Activated T-cell treated with anti-CD3 and anti-CD28 coated beads, Interleukin-2, amount 50 U/mL, for 72 hours (primary cell): ENCODE data around the gene SYCP1. TPM values are rescaled to one million over a fixed set of nuclear protein-coding genes. Genes with fewer than 3 reads are reported as not detected.

Source experiments
- ATAC-seq, 2 donors: fragments of 150-1000 bp; cut with Tn5 transposase; replicated peaks in 1 of 2; 2 replicates each; pipeline ENCODE4 v1.10.0; 2021; ENCODE audit warnings: moderate library complexity in 2 of 2, mild to moderate bottlenecking in 1 of 2
- DNase-seq, 2 donors: peaks; one replicate each; pipeline ENCODE4 v3.0.0; 2021 to 2022; ENCODE audit warnings: mixed read lengths in 1 of 2
- H3K27ac Mint-ChIP-seq: one replicate; pipeline ENCODE4 v1.8.0; 2022; ENCODE audit warnings: mild to moderate bottlenecking, moderate library complexity, mixed read lengths
- H3K27me3 Mint-ChIP-seq: one replicate; pipeline ENCODE4 v1.8.0; 2022; ENCODE audit warnings: low read depth, mixed read lengths
- H3K36me3 Mint-ChIP-seq, 2 donors: one replicate each; pipeline ENCODE4 v1.8.0; 2022; ENCODE audit warnings: mixed read lengths in 2 of 2, mild to moderate bottlenecking in 1 of 2; ENCODE audit not compliant: insufficient read depth in 2 of 2
- H3K4me1 Mint-ChIP-seq: one replicate; pipeline ENCODE4 v1.8.0; 2022; ENCODE audit warnings: low read depth, mixed read lengths
- H3K4me3 Mint-ChIP-seq, 2 donors: one replicate each; pipeline ENCODE4 v1.8.0; 2022; ENCODE audit warnings: mild to moderate bottlenecking in 2 of 2, mixed read lengths in 2 of 2, moderate library complexity in 2 of 2
- H3K9me3 Mint-ChIP-seq, 2 donors: one replicate each; pipeline ENCODE4 v1.8.0; 2022; ENCODE audit warnings: mixed read lengths in 2 of 2
- total RNA-seq, 2 donors: library from RNA; stranded (reverse); gene quantifications; one replicate each; pipeline ENCODE4 v1.2.3, GENCODE V29; 2022

SYCP1 gene
- total RNA-seq, 2 donors from 2014 or later = not detected

DNA sequence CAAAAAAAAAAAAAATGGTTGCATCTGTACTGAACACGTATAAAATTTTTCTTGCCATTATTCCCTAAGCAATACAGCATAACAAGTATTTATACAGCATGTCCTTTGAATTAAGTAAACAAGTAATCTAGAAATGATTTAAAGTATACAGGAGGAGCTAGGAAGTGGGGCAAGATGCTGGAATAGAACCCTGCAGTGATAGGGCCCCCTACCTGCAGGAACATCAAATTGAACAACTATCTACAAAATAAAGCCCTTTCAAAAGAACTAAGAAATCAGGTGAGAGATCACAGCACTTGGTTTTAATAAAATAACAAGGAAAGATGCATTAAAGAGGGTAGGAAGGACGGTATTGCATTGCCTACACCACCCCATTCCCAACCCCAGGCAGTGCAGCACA lies 185.8 kb downstream of the SYCP1 start:
- H3K27ac Mint-ChIP-seq = no peak overlapping the region

DNA sequence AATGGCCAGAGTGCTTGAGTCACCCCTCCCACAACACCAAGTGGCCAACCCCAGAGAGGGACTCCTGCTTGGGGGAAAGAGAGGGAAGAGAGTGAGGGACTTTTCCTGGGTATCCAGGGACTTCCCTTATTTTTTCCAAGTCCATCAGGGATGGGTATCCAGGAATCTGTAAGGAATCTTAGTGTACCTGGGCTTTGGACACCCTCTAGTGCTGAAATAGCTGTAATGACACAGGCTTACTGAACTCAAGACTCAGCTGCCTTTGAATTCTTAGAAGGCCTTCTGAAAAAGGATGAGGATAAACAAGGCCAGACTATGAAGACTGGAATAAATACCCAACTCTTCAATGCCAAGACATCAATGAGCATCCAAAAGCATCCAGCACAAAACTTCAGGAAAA lies 187.0 kb downstream of the SYCP1 start:
- H3K4me3 Mint-ChIP-seq = no peak overlapping the region
- H3K9me3 Mint-ChIP-seq = peaks cover 2% of the 10 kb centered on the region in 2 donors
- H3K36me3 Mint-ChIP-seq = no peaks in the 10 kb centered on the region
- no peaks in the 10 kb centered on the region for H3K27me3 Mint-ChIP-seq
- DNase-seq (no peak), ATAC-seq (no peak)
- H3K4me1 Mint-ChIP-seq = no peaks in the 10 kb centered on the region
- H3K27ac Mint-ChIP-seq = no peak overlapping the region

More for the DNA sequence above, 185.8 kb downstream of the SYCP1 start:
- Mint-ChIP-seq H3K27me3 (no peaks in the 10 kb centered on the region), H3K4me1 (no peaks in the 10 kb centered on the region), H3K36me3 (no peaks in the 10 kb centered on the region), H3K4me3 (no peak overlapping the region), H3K9me3 (peaks cover 2% of the 10 kb centered on the region in 2 donors)
- no peak for DNase-seq
- no peak for ATAC-seq

Other genes starting within 250 kb of the SYCP1 start
- 1 to 10 TPM in 1 of 2 donors, under 1 TPM in 1; 0.88 to 2.2 TPM for gene DENND2C, start 184.8 kb upstream of the SYCP1 start, total RNA-seq
- under 1 TPM in 1 of 2 donors, not detected in 1; 0.17 TPM for gene AMPD1, start 159.3 kb upstream of the SYCP1 start, total RNA-seq
- 10 to 100 TPM; 63.8 to 73.6 TPM for gene NRAS, start 138.1 kb upstream of the SYCP1 start, total RNA-seq
- gene CSDE1, start 96.9 kb upstream of the SYCP1 start, total RNA-seq = 100 to 1,000 TPM; 478 to 479 TPM
- gene SIKE1, start 74.2 kb upstream of the SYCP1 start, total RNA-seq = 10 to 100 TPM; 55.7 to 64.7 TPM
- not detected for gene TSHB, start 175.0 kb downstream of the SYCP1 start, total RNA-seq
- gene TSPAN2, start 234.6 kb downstream of the SYCP1 start, total RNA-seq = 1 to 10 TPM; 2.1 to 4.3 TPM